ENCODE data around the gene IP6K1. TPM values are rescaled to one million over a fixed set of nuclear protein-coding genes. Genes with fewer than 3 reads are reported as not detected.
"Not testable (repeated sequence)": the region's sequence is repeated elsewhere in the genome, so short reads cannot be mapped to it uniquely, and the experiment has no call there.

Gene IP6K1
- total RNA-seq, 8 experiments from 2014 or later, result 25.2 to 43.5 (median 29.7) TPM

DNA sequence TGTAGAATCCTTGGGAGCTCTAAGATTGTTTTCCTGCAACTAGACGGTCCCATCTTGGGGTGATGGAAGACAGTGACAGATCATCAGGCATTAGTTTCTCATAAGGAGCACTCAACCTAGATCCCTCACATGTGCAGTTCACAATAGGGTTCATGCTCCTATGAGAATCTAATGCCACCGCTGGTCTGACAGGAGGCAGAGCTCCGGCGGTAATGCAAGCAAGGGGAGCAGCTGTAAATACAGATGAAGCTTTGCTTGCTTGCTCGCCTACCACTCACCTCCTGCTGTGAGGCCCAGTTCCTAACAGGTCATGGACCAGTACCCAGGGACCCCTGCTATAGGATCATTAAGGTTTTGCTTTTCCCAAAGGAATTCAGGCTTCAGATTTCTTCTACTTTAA, 37.5 kb downstream of the IP6K1 start:
- H3K4me1 ChIP-seq (replicated peaks in 1 of 2); H3K27ac ChIP-seq; in situ Hi-C loops (cut with MboI; ENCODE audit: low pct_unique_long_range_greater_than_20kb in 2 of 9, low sequenced_read_pairs in 9 of 9, unreplicated experiment in 9 of 9); H3K4me3 ChIP-seq: not testable (repeated sequence)
- 67 to 94% (median 87%) methylated on average over 2 to 3 of the region's 5 CpGs; no CpG with 5 or more reads in 7 of the 10 experiments for WGBS, 10 experiments
- ATAC-seq (replicated peaks in 6 of 8), result peak in 2 of 8 experiments; percentile 10 to 25

- no peak overlapping the region for H3K4me3 ChIP-seq
Observed at GRCh38 chr3:49747792-49748480, 38.4 kb downstream of the IP6K1 start.

DNA sequence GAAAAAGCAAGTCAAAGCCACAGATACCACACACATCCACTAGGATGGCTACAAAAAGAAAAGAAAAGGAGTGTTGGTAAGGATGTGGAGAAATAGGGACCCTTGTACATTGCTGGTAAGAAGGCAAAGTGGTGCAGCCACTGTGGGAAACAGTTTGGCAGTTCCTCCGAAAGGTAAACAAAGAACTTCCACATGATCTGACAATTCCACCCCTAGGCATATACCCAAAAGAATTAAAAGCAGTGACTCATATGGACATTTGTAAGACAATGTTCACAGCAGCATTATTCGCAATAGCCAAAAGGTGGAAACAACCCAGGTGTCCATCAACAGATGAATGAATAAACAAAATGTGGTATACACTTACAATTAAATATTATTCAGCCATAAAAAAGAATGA, 40.4 kb downstream of the IP6K1 start:
- Histone ChIP-seq H3K4me3 (no peak overlapping the region), H3K4me1 (replicated peaks in 1 of 2) (no peaks in the 10 kb centered on the region), H3K27ac (no peak overlapping the region)
- WGBS, 10 experiments, result 57 to 100% (median 84%) methylated on average over 1 to 2 of the region's 2 CpGs; no CpG with 5 or more reads in 2 of the 10 experiments
- ATAC-seq (replicated peaks in 6 of 8), result peak in 1 of 8 experiments; percentile 27
- in situ Hi-C loops (cut with MboI; ENCODE audit: low pct_unique_long_range_greater_than_20kb in 2 of 9, low sequenced_read_pairs in 9 of 9, unreplicated experiment in 9 of 9), result no loop called here

More at GRCh38 chr3:49747792-49748480, 38.4 kb downstream of the IP6K1 start:
- 33 to 100% (median 76%) methylated on average over 1 to 11 of the region's 13 CpGs for whole genome bisulfite sequencing, 10 experiments
- in situ Hi-C loops (cut with MboI; ENCODE audit: low pct_unique_long_range_greater_than_20kb in 2 of 9, low sequenced_read_pairs in 9 of 9, unreplicated experiment in 9 of 9), result no loop called here
- ATAC-seq (replicated peaks in 6 of 8), result peak in 3 of 8 experiments; percentile 52 to 86 (median 80)
- Histone ChIP-seq H3K4me1 (replicated peaks in 1 of 2) (no peaks in the 10 kb centered on the region), H3K27ac (no peak overlapping the region)

- no peak overlapping the region for H3K4me3 ChIP-seq
- in situ Hi-C loops (cut with MboI; ENCODE audit: low pct_unique_long_range_greater_than_20kb in 2 of 9, low sequenced_read_pairs in 9 of 9, unreplicated experiment in 9 of 9), result no loop called here
- no peak for ATAC-seq (replicated peaks in 6 of 8)
- no peak overlapping the region for H3K27ac ChIP-seq
- H3K4me1 ChIP-seq (replicated peaks in 1 of 2), result no peaks in the 10 kb centered on the region
Observed at GRCh38 chr3:49740427-49740826, 45.9 kb downstream of the IP6K1 start.

GRCh38 chr3:49738067-49738713, 48.2 kb downstream of the IP6K1 start:
- in situ Hi-C loops (cut with MboI; ENCODE audit: low pct_unique_long_range_greater_than_20kb in 2 of 9, low sequenced_read_pairs in 9 of 9, unreplicated experiment in 9 of 9), result no loop called here
- no peak overlapping the region for H3K27ac ChIP-seq
- no peak overlapping the region for H3K4me3 ChIP-seq
- no peaks in the 10 kb centered on the region for H3K4me1 ChIP-seq (replicated peaks in 1 of 2)
- no peak for ATAC-seq (replicated peaks in 6 of 8)
- WGBS, 10 experiments, result 92 to 100% (median 100%) methylated on average over 1 to 8 of the region's 11 CpGs; no CpG with 5 or more reads in 2 of the 10 experiments

- in situ Hi-C loops (cut with MboI; ENCODE audit: low pct_unique_long_range_greater_than_20kb in 2 of 9, low sequenced_read_pairs in 9 of 9, unreplicated experiment in 9 of 9), result no loop called here
- ATAC-seq (replicated peaks in 6 of 8), result no peak
- Histone ChIP-seq H3K27ac (no peak overlapping the region), H3K4me1 (replicated peaks in 1 of 2) (no peaks in the 10 kb centered on the region), H3K4me3 (no peak overlapping the region)
- WGBS, 10 experiments, result 80 to 100% (median 97%) methylated on average over 1 to 4 of the region's 6 CpGs; no CpG with 5 or more reads in 6 of the 10 experiments
Observed at GRCh38 chr3:49734752-49735151, 51.6 kb downstream of the IP6K1 start.

DNA sequence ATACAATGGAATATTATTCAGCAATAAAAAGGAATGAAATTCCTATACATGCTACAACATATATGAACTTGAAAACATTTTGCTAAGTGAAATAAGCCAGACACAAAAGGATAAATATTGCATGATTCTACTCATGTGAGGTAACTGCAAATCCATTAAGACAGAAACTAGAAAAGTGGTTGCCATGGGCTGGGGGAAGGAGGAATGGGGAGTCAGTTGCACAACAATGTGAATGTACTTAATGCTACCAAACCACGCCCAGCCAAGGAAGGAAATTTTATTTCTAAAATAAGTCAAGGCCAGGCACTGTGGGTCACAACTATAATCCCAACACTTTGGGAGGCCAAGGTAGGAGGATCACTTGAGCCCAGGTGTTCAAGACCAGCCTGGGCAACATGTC, 52.8 kb downstream of the IP6K1 start:
- Histone ChIP-seq H3K27ac (no peak overlapping the region), H3K4me3 (no peak overlapping the region), H3K4me1 (replicated peaks in 1 of 2) (no peaks in the 10 kb centered on the region)
- in situ Hi-C loops (cut with MboI; ENCODE audit: low pct_unique_long_range_greater_than_20kb in 2 of 9, low sequenced_read_pairs in 9 of 9, unreplicated experiment in 9 of 9), result no loop called here
- ATAC-seq (replicated peaks in 6 of 8), result peak in 2 of 8 experiments; percentile 28 to 36
- 56 to 100% (median 100%) methylated on average over 1 of the region's 1 CpG; no CpG with 5 or more reads in 5 of the 10 experiments for WGBS, 10 experiments

DNA sequence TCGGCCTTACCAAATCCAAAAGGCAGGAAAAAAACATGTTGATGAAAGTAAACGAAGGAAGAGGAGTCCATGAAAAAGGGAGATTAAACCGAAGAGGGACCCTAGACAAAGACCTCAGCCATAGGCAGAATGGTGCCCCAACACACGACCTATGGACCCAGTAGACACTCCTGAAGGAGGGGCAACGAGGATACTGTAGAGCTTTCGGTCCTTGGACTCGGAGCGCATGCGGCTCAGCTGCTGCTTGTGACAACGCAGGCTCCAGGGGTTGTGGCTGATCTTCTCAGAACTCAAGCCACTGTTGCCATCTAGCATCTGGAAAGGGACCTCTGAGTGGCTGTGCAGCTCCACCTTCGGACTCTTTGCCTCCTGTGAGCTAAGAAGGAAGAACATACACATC, 53.7 kb downstream of the IP6K1 start:
- WGBS, 10 experiments, result 67 to 100% (median 92%) methylated on average over 1 to 10 of the region's 11 CpGs
- H3K4me3 ChIP-seq, result no peak overlapping the region
- in situ Hi-C loops (cut with MboI; ENCODE audit: low pct_unique_long_range_greater_than_20kb in 2 of 9, low sequenced_read_pairs in 9 of 9, unreplicated experiment in 9 of 9), result no loop called here
- no peak for ATAC-seq (replicated peaks in 6 of 8)
- no peaks in the 10 kb centered on the region for H3K4me1 ChIP-seq (replicated peaks in 1 of 2)
- no peak overlapping the region for H3K27ac ChIP-seq

- in situ Hi-C loops (cut with MboI; ENCODE audit: low pct_unique_long_range_greater_than_20kb in 2 of 9, low sequenced_read_pairs in 9 of 9, unreplicated experiment in 9 of 9), result no loop called here
- Histone ChIP-seq H3K4me3 (no peak overlapping the region), H3K4me1 (replicated peaks in 1 of 2) (no peaks in the 10 kb centered on the region), H3K27ac (no peak overlapping the region)
- ATAC-seq (replicated peaks in 6 of 8), result no peak
- WGBS, 10 experiments, result 81 to 100% (median 100%) methylated on average over 1 to 4 of the region's 4 CpGs; no CpG with 5 or more reads in 5 of the 10 experiments
Observed at GRCh38 chr3:49729966-49730609, 56.3 kb downstream of the IP6K1 start.

- Histone ChIP-seq H3K4me1 (replicated peaks in 1 of 2) (peaks cover 6 to 9% of the 10 kb centered on the region in 2 donors), H3K4me3 (no peak overlapping the region), H3K27ac (no peak overlapping the region)
- in situ Hi-C loops (cut with MboI; ENCODE audit: low pct_unique_long_range_greater_than_20kb in 2 of 9, low sequenced_read_pairs in 9 of 9, unreplicated experiment in 9 of 9), result no loop called here
- no peak for ATAC-seq (replicated peaks in 6 of 8)
- 92 to 100% (median 100%) methylated on average over 1 to 12 of the region's 15 CpGs; no CpG with 5 or more reads in 3 of the 10 experiments for WGBS, 10 experiments
Observed at GRCh38 chr3:49727924-49728361, 58.4 kb downstream of the IP6K1 start.

- Histone ChIP-seq H3K4me3 (no peak overlapping the region), H3K4me1 (replicated peaks in 1 of 2) (peaks cover 11 to 13% of the 10 kb centered on the region in 2 donors), H3K27ac (no peak overlapping the region)
- no peak for ATAC-seq (replicated peaks in 6 of 8)
- in situ Hi-C loops (cut with MboI; ENCODE audit: low pct_unique_long_range_greater_than_20kb in 2 of 9, low sequenced_read_pairs in 9 of 9, unreplicated experiment in 9 of 9), result no loop called here
- WGBS, 10 experiments, result 78 to 100% (median 97%) methylated on average over 1 to 5 of the region's 19 CpGs; no CpG with 5 or more reads in 2 of the 10 experiments
Observed at GRCh38 chr3:49727154-49727923, 59.0 kb downstream of the IP6K1 start.

DNA sequence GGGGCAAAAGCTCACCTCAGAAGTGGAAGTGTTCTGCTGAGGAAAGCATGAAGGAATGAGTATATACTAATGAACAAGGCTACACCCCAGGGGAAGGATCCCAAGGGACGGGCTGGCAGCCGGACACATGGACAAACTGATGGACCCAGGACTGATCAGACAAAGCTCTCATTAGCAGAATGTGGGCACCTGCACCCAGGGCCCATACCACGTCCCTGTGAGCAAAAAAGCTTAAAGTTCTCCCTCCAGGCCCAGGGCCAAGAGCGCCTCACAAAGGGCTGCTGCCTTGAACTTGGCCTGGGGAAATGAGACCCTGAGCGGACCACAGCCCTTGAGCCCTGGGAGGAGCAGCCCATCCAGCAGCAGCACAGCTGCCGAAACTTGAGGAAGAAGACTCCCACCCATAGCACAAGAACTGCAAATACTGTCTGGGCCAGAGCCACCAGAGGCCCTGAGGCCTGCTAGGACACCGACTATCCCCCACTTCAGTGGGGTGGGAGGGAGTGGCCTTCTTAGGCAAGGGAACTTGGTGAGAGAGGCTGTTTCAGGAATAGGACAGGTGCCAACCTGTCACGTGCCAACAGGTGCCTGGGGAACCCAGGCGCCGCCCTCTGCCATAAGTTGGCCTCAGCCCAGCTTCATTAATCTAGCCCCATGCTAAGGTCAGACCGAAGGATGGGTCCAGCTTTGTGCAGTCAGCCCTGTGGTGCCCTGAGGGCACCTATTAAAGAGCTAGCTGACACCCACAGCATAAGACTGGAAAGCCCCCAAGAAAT, 60.2 kb downstream of the IP6K1 start:
- ATAC-seq (replicated peaks in 6 of 8), result no peak
- WGBS, 10 experiments, result 67 to 100% (median 89%) methylated on average over 1 to 5 of the region's 11 CpGs; no CpG with 5 or more reads in 5 of the 10 experiments
- in situ Hi-C loops (cut with MboI; ENCODE audit: low pct_unique_long_range_greater_than_20kb in 2 of 9, low sequenced_read_pairs in 9 of 9, unreplicated experiment in 9 of 9), result no loop called here
- peaks cover 11 to 13% of the 10 kb centered on the region in 2 donors for H3K4me1 ChIP-seq (replicated peaks in 1 of 2)
- no peak overlapping the region for H3K4me3 ChIP-seq
- H3K27ac ChIP-seq, result no peak overlapping the region

Measured in motor neuron (in vitro differentiated cells).